H1 (cell line): ENCODE measurements around the gene FBP1. TPM values are rescaled to one million over a fixed set of nuclear protein-coding genes. Genes with fewer than 3 reads are reported as not detected.

Experiments
- ATF3 ChIP-seq: IDR thresholded peaks from 2 replicates; pipeline ENCODE4 v1.6.1; 2011; ENCODE audit warnings: low read depth, mild to moderate bottlenecking, low read length; ENCODE audit not compliant: insufficient read depth
- BCL11A ChIP-seq, 2 experiments: IDR thresholded peaks; one replicate each; pipeline ENCODE4 v1.6.1; 2011; ENCODE audit warnings: low read depth in 2 of 2, low read length in 2 of 2, mild to moderate bottlenecking in 2 of 2
- CHD7 ChIP-seq: fragments of 300-600 bp; sonication (generic); IDR thresholded peaks from 2 replicates; pipeline ENCODE4 v1.7.1; 2012; ENCODE audit warnings: low read length, moderate library complexity, mild to moderate bottlenecking, inconsistent platforms; ENCODE audit not compliant: insufficient replicate concordance
- EGR1 ChIP-seq: IDR thresholded peaks from 2 replicates; pipeline ENCODE4 v1.6.1; 2011; ENCODE audit warnings: low read depth, low read length, borderline replicate concordance
- TBP ChIP-seq: IDR thresholded peaks from 2 replicates; pipeline ENCODE4 v1.6.1; 2011; ENCODE audit warnings: low read depth, low read length, improper control_type of control experiment
- USF2 ChIP-seq: IDR thresholded peaks from 2 replicates; pipeline ENCODE4 v1.6.1; 2011; ENCODE audit warnings: low read length, improper control_type of control experiment
- polyA plus RNA-seq, 7 experiments: library from polyadenylated mRNA; depleted of rRNA in 3 of 7; stranded (reverse) in 5 of 7; unstranded in 2 of 7; fragments of >200 nt in 5 of 7; fragments of 200-250 nt in 2 of 7; gene quantifications; 1 replicate in 5 of 7; 2 replicates in 1 of 7; 4 replicates in 1 of 7; pipeline versions ENCODE4 v1.2.1 to v1.2.3, GENCODE V29; 2011 to 2013; ENCODE audit warnings: missing spikeins in 2 of 7, mixed read lengths in 2 of 7
- total RNA-seq: library from RNA; stranded (reverse); fragmentation: NEBNext Ultra II Directional; extraction: Animal tissue kit (Norgen Biotek cat#: 25700); gene quantifications from 2 replicates; pipeline ENCODE4 v1.2.1, GENCODE V29; 2021

The FBP1 gene
- total and polyA plus RNA-seq, 2 of the 8 experiments (the other 6 are each of a cell fraction or from before 2014, with no cell fraction given): 1.0 to 4.1 TPM

- TF ChIP-seq CHD7 (no peak), TBP (no peak), BCL11A (IDR thresholded peaks at IDR 0.05; ENCODE audit: low read depth in 2 of 2, low read length in 2 of 2) (no peak), ATF3 (no peak), USF2 (no peak), EGR1 (no peak)
These were observed 14.7 kb downstream of the FBP1 start (continued) for GRCh38 chr9:94624629-94625028.
